ENCODE data around the gene KCTD8. TPM values are rescaled to one million over a fixed set of nuclear protein-coding genes. Genes with fewer than 3 reads are reported as not detected.
A peak's percentile ranks its signal among the peaks of the same experiment; 100 is the strongest.

Gene KCTD8
- total RNA-seq, 1 experiment from 2014 or later: 1.1 TPM

- Mint-ChIP-seq H3K9me3 (no peaks in the 10 kb centered on the region; a peak in 1 of 5 replicates), H3K4me1 (peaks cover 7 to 13% of the 10 kb centered on the region in 2 experiments), H3K36me3 (ENCODE audit: insufficient read depth in 1 of 3, low read depth in 3 of 3) (peaks cover 0 to 17% (median 6%) of the 10 kb centered on the region in 3 experiments; a peak in 4 of 7 replicates), H3K27me3 (ENCODE audit: low read depth) (no peaks in the 10 kb centered on the region), H3K4me3 (no peak overlapping the region), H3K27ac (0 out of 7 replicates have a peak overlapping the region, but pooled peaks of 1 of the 3 experiments have one; percentile 59)
- Histone ChIP-seq H3K9me3 (ENCODE audit: control insufficient read depth, low read depth, low read length) (no peaks in the 10 kb centered on the region), H3K79me2 (ENCODE audit: insufficient read depth, low read length) (no peaks in the 10 kb centered on the region), H3K18ac (ENCODE audit: insufficient read length, low read depth, low read length) (no peak overlapping the region), H3K9ac (ENCODE audit: extremely low read depth, insufficient read length, low read length) (no peak overlapping the region), H3K79me1 (ENCODE audit: insufficient read depth, low read depth, low read length, poor library complexity, severe bottlenecking) (no peaks in the 10 kb centered on the region), H3K4ac (ENCODE audit: low read depth, low read length) (no peak overlapping the region), H2BK15ac (ENCODE audit: low read depth, low read length) (no peak overlapping the region), H3K56ac (ENCODE audit: insufficient read length, low read depth, low read length) (no peak overlapping the region), H3K27me3 (ENCODE audit: insufficient read depth, low read length) (no peaks in the 10 kb centered on the region), H2BK5ac (ENCODE audit: insufficient read length, low read length) (no peak overlapping the region), H2BK20ac (ENCODE audit: low read depth, low read length, poor library complexity, severe bottlenecking) (no peak overlapping the region), H3T11ph (ENCODE audit: low read length) (no peak overlapping the region), H3K4me1 (ENCODE audit: insufficient read depth, low read length) (no peaks in the 10 kb centered on the region), H3K14ac (ENCODE audit: insufficient read depth, low read length) (no peak overlapping the region), H2BK120ac (ENCODE audit: low read depth, low read length, poor library complexity, severe bottlenecking) (no peak overlapping the region), H2AFZ (ENCODE audit: low read length) (no peak overlapping the region), H4K20me1 (ENCODE audit: control insufficient read depth, insufficient read depth, insufficient read length) (no peaks in the 10 kb centered on the region), H3K23me2 (ENCODE audit: insufficient read length, low read depth, low read length, poor library complexity, severe bottlenecking) (no peaks in the 10 kb centered on the region), H4K91ac (ENCODE audit: insufficient read length, low read depth, low read length) (no peak overlapping the region), H2AK5ac (ENCODE audit: insufficient read length, low read length) (no peak overlapping the region), H3K4me2 (ENCODE audit: insufficient read depth, insufficient read length, low read length) (no peak overlapping the region), H3K27ac (ENCODE audit: insufficient read length, low read depth, low read length) (no peak overlapping the region), H4K8ac (replicated peaks; ENCODE audit: insufficient read length, low read depth, low read length) (no peak overlapping the region), H2BK12ac (ENCODE audit: insufficient read length, low read depth, low read length) (no peak overlapping the region), H4K5ac (ENCODE audit: insufficient read length, low read depth, low read length) (no peak overlapping the region), H3K23ac (ENCODE audit: insufficient read length, low read depth, low read length) (no peak overlapping the region)
- no peak for TF ChIP-seq CTCF (conservative IDR thresholded peaks at IDR 0.05)
- no peak for DNase-seq
- WGBS (ENCODE audit: extremely low coverage, insufficient read length, low lambda C conversion rate): no CpG with 5 or more reads among the region's 1 CpG
Observed at GRCh38 chr4:44422912-44423311, 25.7 kb downstream of the KCTD8 start.

Measured in H9 (cell line).